Measurements from ENCODE around the gene RGR.

- TF ChIP-seq CTCF (IDR thresholded peaks at IDR 0.05) (no peak), EZH2 (IDR thresholded peaks at IDR 0.05) (no peak)
These were observed 19.3 kb upstream of the RGR start, which contains the start of gene LRIT2 for GRCh38 chr10:84225427-84226173.
